IMR-90 (cell line): ENCODE results near the gene TMBIM1. TPM values are rescaled to one million over a fixed set of nuclear protein-coding genes. Genes with fewer than 3 reads are reported as not detected.

ENCODE experiments used
- ATAC-seq: fragments of 200-7000 bp; cut with Tn5 transposase; 2 replicates; pipeline ENCODE4 v1.9.1; 2020; ENCODE audit warnings: low read depth, mild to moderate bottlenecking, moderate library complexity
- BruUV-seq: library from RNA; stranded (reverse); fragments of 400-500 nt; replicated peaks from 2 replicates; lab custom pipeline; 2021; lab: Mats Ljungman, UMichigan
- CTCF ChIA-PET: fragments of 300-600 bp; formaldehyde crosslinking; extraction: SDS; loops from one replicate; lab custom pipeline; 2021; ENCODE audit warnings: antibody characterized with exemption; lab: Yijun Ruan, JAX
- POLR2A ChIA-PET: fragments of 300-600 bp; sonication (Branson Sonifier 250); formaldehyde crosslinking; loops from one replicate; lab custom pipeline; 2022; ENCODE audit warnings: antibody characterized with exemption; ENCODE audit not compliant: unreplicated experiment; lab: Charles Lee
- DNase-seq: peaks from one replicate; pipeline ENCODE4 v3.0.0; 2013
- H2AFZ ChIP-seq: replicated peaks from 2 replicates; pipeline ENCODE3; 2013; ENCODE audit warnings: low read length, mild to moderate bottlenecking; ENCODE audit not compliant: poor library complexity
- H2AK5ac ChIP-seq: 2 replicates; pipeline ENCODE4 v1.6.1; 2013; ENCODE audit warnings: low read depth, low read length, inconsistent platforms
- H2AK9ac ChIP-seq: replicated peaks from 2 replicates; pipeline ENCODE3; 2013; ENCODE audit warnings: mild to moderate bottlenecking, low read depth, low read length, moderate library complexity; ENCODE audit not compliant: poor library complexity
- H2BK120ac ChIP-seq: 2 replicates; pipeline ENCODE4 v1.6.1; 2013; ENCODE audit warnings: low read depth, low read length, inconsistent platforms
- H2BK15ac ChIP-seq: 3 replicates; pipeline ENCODE4 v1.6.1; 2013; ENCODE audit warnings: low read depth, low read length, inconsistent platforms
- H2BK20ac ChIP-seq: 2 replicates; pipeline ENCODE4 v1.6.1; 2013; ENCODE audit warnings: low read depth, mild to moderate bottlenecking, inconsistent platforms, low read length, moderate library complexity
- H2BK5ac ChIP-seq: 2 replicates; pipeline ENCODE4 v1.6.1; 2013; ENCODE audit warnings: mild to moderate bottlenecking, low read depth, low read length, inconsistent platforms; ENCODE audit not compliant: poor library complexity, severe bottlenecking
- H3K14ac ChIP-seq: replicated peaks from 2 replicates; pipeline ENCODE4 v1.6.1; 2013; ENCODE audit warnings: low read depth, low read length, inconsistent platforms
- H3K18ac ChIP-seq: 2 replicates; pipeline ENCODE4 v1.6.1; 2013; ENCODE audit warnings: low read depth, low read length, control low read depth
- H3K23ac ChIP-seq: 2 replicates; pipeline ENCODE4 v1.6.1; 2013; ENCODE audit warnings: low read depth, low read length, inconsistent platforms
- H3K27ac ChIP-seq: 2 replicates; pipeline ENCODE4 v1.5.1; 2013; ENCODE audit warnings: mild to moderate bottlenecking, control low read depth, low read length; ENCODE audit not compliant: insufficient read depth
- H3K27me3 ChIP-seq: 2 replicates; pipeline ENCODE4 v1.6.1; 2013; ENCODE audit warnings: low read length; ENCODE audit not compliant: control insufficient read depth, insufficient read depth
- H3K36me3 ChIP-seq: 2 replicates; pipeline ENCODE4 v1.6.1; 2013; ENCODE audit warnings: low read length, mixed read lengths; ENCODE audit not compliant: control insufficient read depth, insufficient read depth
- H3K4ac ChIP-seq: 2 replicates; pipeline ENCODE4 v1.6.1; 2013; ENCODE audit warnings: low read depth, low read length, inconsistent platforms
- H3K4me1 ChIP-seq: 2 replicates; pipeline ENCODE4 v1.6.1; 2013; ENCODE audit warnings: low read length, mixed read lengths; ENCODE audit not compliant: control insufficient read depth, insufficient read depth
- H3K4me2 ChIP-seq: 2 replicates; pipeline ENCODE4 v1.6.1; 2013; ENCODE audit warnings: low read depth, mild to moderate bottlenecking, control low read depth, low read length, moderate library complexity
- H3K4me3 ChIP-seq: 2 replicates; pipeline ENCODE4 v1.5.1; 2013; ENCODE audit warnings: low read depth, mild to moderate bottlenecking, control low read depth, low read length, moderate library complexity; ENCODE audit not compliant: insufficient read depth
- H3K56ac ChIP-seq: 2 replicates; pipeline ENCODE4 v1.6.1; 2013; ENCODE audit warnings: low read length, inconsistent platforms; ENCODE audit not compliant: insufficient read depth; ENCODE audit errors: extremely low read depth
- H3K79me1 ChIP-seq, 2 experiments: 2 replicates each; pipeline ENCODE4 v1.6.1; 2013; ENCODE audit warnings: low read length in 2 of 2, inconsistent platforms in 1 of 2, low read depth in 1 of 2
- H3K9ac ChIP-seq: 2 replicates; pipeline ENCODE4 v1.6.1; 2013; ENCODE audit warnings: low read depth, low read length, control low read depth
- H3K9me1 ChIP-seq: 2 replicates; pipeline ENCODE4 v1.6.1; 2013; ENCODE audit warnings: low read length, inconsistent platforms; ENCODE audit not compliant: insufficient read depth
- H3K9me3 ChIP-seq: 2 replicates; pipeline ENCODE4 v1.6.1; 2013; ENCODE audit warnings: low read length; ENCODE audit not compliant: control insufficient read depth, insufficient read depth
- H4K20me1 ChIP-seq: 2 replicates; pipeline ENCODE4 v1.6.1; 2013; ENCODE audit warnings: low read length, inconsistent platforms; ENCODE audit not compliant: insufficient read depth
- H4K5ac ChIP-seq: 2 replicates; pipeline ENCODE4 v1.6.1; 2013; ENCODE audit warnings: mild to moderate bottlenecking, low read depth, low read length, control low read depth
- H4K8ac ChIP-seq, 2 experiments: 2 replicates each; pipeline ENCODE4 v1.6.1; 2013; ENCODE audit warnings: low read depth in 2 of 2, low read length in 2 of 2, control low read depth in 1 of 2, inconsistent platforms in 1 of 2
- H4K91ac ChIP-seq: 2 replicates; pipeline ENCODE4 v1.6.1; 2013; ENCODE audit warnings: low read depth, low read length, inconsistent platforms; ENCODE audit not compliant: insufficient read depth
- BHLHE40 ChIP-seq: fragments of 150-350 bp; IDR thresholded peaks from 2 replicates; pipeline ENCODE4 v1.6.1; 2016; ENCODE audit warnings: mild to moderate bottlenecking, low read depth, low read length
- CHD1 ChIP-seq: IDR thresholded peaks from 2 replicates; pipeline ENCODE4 v1.6.1; 2012; ENCODE audit warnings: low read depth, low read length, improper control_type of control experiment
- MAFK ChIP-seq: IDR thresholded peaks from 2 replicates; pipeline ENCODE4 v1.6.1; 2012; ENCODE audit warnings: low read depth, low read length, improper control_type of control experiment
- POLR2A ChIP-seq: IDR thresholded peaks from 2 replicates; pipeline ENCODE4 v1.6.1; 2012; ENCODE audit warnings: mild to moderate bottlenecking, low read depth, low read length
- RCOR1 ChIP-seq: IDR thresholded peaks from 2 replicates; pipeline ENCODE4 v1.6.1; 2012; ENCODE audit warnings: mild to moderate bottlenecking, low read length, improper control_type of control experiment; ENCODE audit not compliant: insufficient replicate concordance
- WGBS, 2 experiments: methylation state at CpG; one replicate each; pipeline versions ENCODE4 v1.1.5 to v1.1.7; 2013; ENCODE audit warnings: missing lambda C conversion rate in 2 of 2; ENCODE audit not compliant: insufficient read length in 1 of 2; ENCODE audit errors: extremely low coverage in 2 of 2; 5-methylcytosine and 5-hydroxymethylcytosine counted together
- dilution Hi-C: fragments of 300-500 bp; cut with HindIII; formaldehyde crosslinking; loops from one replicate; pipeline ENCODE4 v1.14.3; 2018; ENCODE audit warnings: low sequenced_read_pairs; ENCODE audit not compliant: unreplicated experiment
- in situ Hi-C: fragments of 300-500 bp; cut with MboI; formaldehyde crosslinking; loops from 3 replicates; pipeline ENCODE4 v1.14.3; 2019; ENCODE audit warnings: low sequenced_read_pairs, inconsistent platforms, mixed read lengths
- intact Hi-C: fragments of 100-400 bp; cut with micrococcal nuclease; formaldehyde crosslinking; loops from 2 replicates; pipeline ENCODE4 v1.10.0; 2022
- polyA plus RNA-seq, 3 experiments: library from polyadenylated mRNA; depleted of rRNA; stranded (reverse); fragments of >200 nt; gene quantifications; 2 replicates each; pipeline ENCODE4 v1.2.3, GENCODE V29; 2012; ENCODE audit warnings: low replicate concordance in 1 of 3
- total RNA-seq: library from RNA; depleted of rRNA; stranded (reverse); fragments of >200 nt; gene quantifications from 2 replicates; pipeline ENCODE4 v1.2.3, GENCODE V29; 2012
- TF ChIP-seq, protein P1 (sequence below): conservative IDR thresholded peaks from 2 replicates; pipeline ENCODE4 v1.5.1; 2012; ENCODE audit warnings: mild to moderate bottlenecking, low read depth, low read length, improper control_type of control experiment

The TMBIM1 gene
- total and polyA plus RNA-seq, 2 of the 4 experiments (the other 2 are of a cell fraction) = 84.6 to 102 TPM

DNA sequence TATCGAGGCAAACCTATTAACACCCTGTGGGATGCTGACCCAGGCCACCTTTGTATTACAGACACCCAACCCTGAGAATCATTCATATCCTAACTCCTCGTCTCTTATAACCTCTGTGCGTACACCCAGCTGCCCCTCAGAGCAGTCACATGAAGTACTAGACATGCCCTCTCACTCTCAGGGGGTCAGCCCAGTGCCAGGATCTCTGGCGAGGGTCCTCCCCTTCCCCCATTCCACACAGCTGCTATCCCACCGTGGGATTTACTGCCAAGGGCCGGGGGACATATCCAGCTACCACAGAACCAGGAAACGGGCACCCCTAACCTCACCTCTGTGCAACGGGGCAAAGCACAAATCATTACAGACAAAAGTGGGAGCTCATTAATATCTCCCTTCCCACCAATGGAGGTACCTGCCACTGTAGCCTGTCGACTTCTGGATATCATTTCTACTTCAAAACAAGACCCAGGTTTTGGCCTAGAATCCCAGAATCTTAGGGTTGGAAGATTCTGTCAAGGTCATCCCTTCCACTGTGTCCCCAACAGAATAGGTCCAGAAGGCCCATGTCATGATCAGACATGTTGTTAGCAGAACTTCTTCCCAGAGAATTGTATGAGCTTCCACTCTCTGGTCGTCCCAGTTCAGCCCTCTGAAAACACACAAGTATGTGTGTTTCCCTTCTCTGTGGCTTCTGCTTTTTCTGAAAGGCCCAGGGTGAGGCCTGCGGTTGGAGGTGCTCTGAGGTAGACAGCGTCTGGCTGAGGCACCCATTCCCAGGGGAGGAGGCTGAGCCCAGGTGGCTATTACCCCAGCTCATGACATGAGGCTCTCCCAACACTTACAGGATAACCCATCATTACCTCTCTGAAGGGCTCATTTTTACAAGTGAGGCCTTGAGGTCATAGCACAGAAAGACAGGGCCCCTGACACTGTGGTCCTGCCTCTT lies 1.7 kb downstream of the TMBIM1 start:
- Histone ChIP-seq H2AFZ (no peak overlapping the region), H2AK9ac (peak overlapping the region; percentile 63), H4K8ac (peak overlapping the region in 1 of 2 experiments; percentile 5; a peak in 2 of 4 replicates), H3K36me3 (no peaks in the 10 kb centered on the region), H3K9me3 (no peaks in the 10 kb centered on the region), H3K9ac (peak overlapping the region; percentile 18; the same call in 1 of the 2 replicates), H2BK15ac (peak overlapping the region; percentile 2; the same call in 1 of the 3 replicates), H3K23ac (peak overlapping the region; percentile 79), H4K5ac (peak overlapping the region; percentile 3; the same call in 1 of the 2 replicates), H3K14ac (peak overlapping the region; percentile 94), H3K27me3 (no peaks in the 10 kb centered on the region), H3K18ac (no peak overlapping the region), H3K27ac (peak overlapping the region; percentile 30; the same call in 1 of the 2 replicates), H3K4me1 (peaks cover 25% of the 10 kb centered on the region), H4K91ac (peak overlapping the region; percentile 26; the same call in 1 of the 2 replicates), H3K79me1 (peaks cover 23 to 50% of the 10 kb centered on the region in 2 experiments), H3K4ac (peak overlapping the region; percentile 92), H2BK5ac (peak overlapping the region; percentile 3), H4K20me1 (peaks cover 18% of the 10 kb centered on the region), H2BK20ac (no peak overlapping the region), H2AK5ac (peak overlapping the region; percentile 27; the same call in 1 of the 2 replicates), H2BK120ac (peak overlapping the region; percentile 23; the same call in 1 of the 2 replicates), H3K9me1 (peaks cover 18% of the 10 kb centered on the region), H3K4me3 (peak overlapping the region; percentile 86; the same call in 1 of the 2 replicates), H3K56ac (no peak overlapping the region), H3K4me2 (peak overlapping the region; percentile 92)
- intact Hi-C loops (loop anchor here (5.0 kb wide), 1 partner anchor 357 kb away; no protein-coding TSS in a partner anchor), in situ Hi-C loops (no loop called here), dilution Hi-C loops (no loop called here)
- ATAC-seq (no peak), DNase-seq (no peak)
- POLR2A ChIA-PET = interaction anchor here (0.6 kb wide), 1 partner anchor 86 kb away, joined by 9 read pairs; no protein-coding TSS in a partner anchor
- TF ChIP-seq BHLHE40 = no peak
- TF ChIP-seq POLR2A = no peak
- no peak for TF ChIP-seq RCOR1
- no peak for TF ChIP-seq CHD1
- TF ChIP-seq, protein P1, sequence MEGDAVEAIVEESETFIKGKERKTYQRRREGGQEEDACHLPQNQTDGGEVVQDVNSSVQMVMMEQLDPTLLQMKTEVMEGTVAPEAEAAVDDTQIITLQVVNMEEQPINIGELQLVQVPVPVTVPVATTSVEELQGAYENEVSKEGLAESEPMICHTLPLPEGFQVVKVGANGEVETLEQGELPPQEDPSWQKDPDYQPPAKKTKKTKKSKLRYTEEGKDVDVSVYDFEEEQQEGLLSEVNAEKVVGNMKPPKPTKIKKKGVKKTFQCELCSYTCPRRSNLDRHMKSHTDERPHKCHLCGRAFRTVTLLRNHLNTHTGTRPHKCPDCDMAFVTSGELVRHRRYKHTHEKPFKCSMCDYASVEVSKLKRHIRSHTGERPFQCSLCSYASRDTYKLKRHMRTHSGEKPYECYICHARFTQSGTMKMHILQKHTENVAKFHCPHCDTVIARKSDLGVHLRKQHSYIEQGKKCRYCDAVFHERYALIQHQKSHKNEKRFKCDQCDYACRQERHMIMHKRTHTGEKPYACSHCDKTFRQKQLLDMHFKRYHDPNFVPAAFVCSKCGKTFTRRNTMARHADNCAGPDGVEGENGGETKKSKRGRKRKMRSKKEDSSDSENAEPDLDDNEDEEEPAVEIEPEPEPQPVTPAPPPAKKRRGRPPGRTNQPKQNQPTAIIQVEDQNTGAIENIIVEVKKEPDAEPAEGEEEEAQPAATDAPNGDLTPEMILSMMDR = no peak
- TF ChIP-seq MAFK = no peak
- CTCF ChIA-PET = no interaction called here
- WGBS, 2 experiments = 42% methylated on average over 4 of the region's 12 CpGs; no CpG with 5 or more reads in 1 of the 2 experiments
- no TSS peak for BruUV-seq
